ENCODE data around the gene PIWIL1.

PIWIL1 gene

GRCh38 chr12:130333341-130333740, 4.3 kb upstream of the PIWIL1 start:
- Histone ChIP-seq H3K36me3 (ENCODE audit: control insufficient read depth, insufficient read depth, low read length) (no peaks in the 10 kb centered on the region), H3K4me2 (ENCODE audit: low read length) (no peak overlapping the region), H3K79me2 (ENCODE audit: control insufficient read depth, insufficient read depth, low read length) (no peaks in the 10 kb centered on the region), H3K4me1 (ENCODE audit: control insufficient read depth, low read depth, low read length) (no peaks in the 10 kb centered on the region), H2BK5ac (ENCODE audit: low read length) (no peak overlapping the region), H4K8ac (ENCODE audit: low read depth, low read length) (no peak overlapping the region), H3K18ac (ENCODE audit: low read length) (no peak overlapping the region), H3K27me3 (ENCODE audit: insufficient read depth, low read length, poor library complexity) (no peaks in the 10 kb centered on the region), H3K27ac (ENCODE audit: low read depth, low read length) (no peak overlapping the region), H2BK15ac (replicated peaks; ENCODE audit: low read depth) (no peak overlapping the region), H3K23ac (ENCODE audit: low read length) (no peak overlapping the region), H3K4me3 (ENCODE audit: low read length) (no peak overlapping the region), H4K5ac (ENCODE audit: low read length) (no peak overlapping the region), H3K9ac (ENCODE audit: low read length) (no peak overlapping the region), H3K56ac (ENCODE audit: low read length) (no peak overlapping the region), H3K4ac (ENCODE audit: low read depth, low read length) (no peak overlapping the region), H2BK120ac (ENCODE audit: low read depth, low read length) (no peak overlapping the region), H2AK5ac (ENCODE audit: low read length) (no peak overlapping the region), H3K79me1 (ENCODE audit: low read length) (no peaks in the 10 kb centered on the region)
- peak; percentile 7 for DNase-seq
- WGBS (ENCODE audit: extremely low coverage, insufficient coverage, low lambda C conversion rate) = no CpG with 5 or more reads among the region's 10 CpGs

GRCh38 chr12:130334399-130334798, 3.3 kb upstream of the PIWIL1 start:
- Histone ChIP-seq H3K36me3 (ENCODE audit: control insufficient read depth, insufficient read depth, low read length) (no peaks in the 10 kb centered on the region), H3K9ac (ENCODE audit: low read length) (no peak overlapping the region), H3K79me2 (ENCODE audit: control insufficient read depth, insufficient read depth, low read length) (no peaks in the 10 kb centered on the region), H3K4me1 (ENCODE audit: control insufficient read depth, low read depth, low read length) (no peaks in the 10 kb centered on the region), H2BK120ac (ENCODE audit: low read depth, low read length) (no peak overlapping the region), H2BK5ac (ENCODE audit: low read length) (no peak overlapping the region), H2BK15ac (replicated peaks; ENCODE audit: low read depth) (no peak overlapping the region), H3K79me1 (ENCODE audit: low read length) (no peaks in the 10 kb centered on the region), H3K4ac (ENCODE audit: low read depth, low read length) (no peak overlapping the region), H3K27ac (ENCODE audit: low read depth, low read length) (no peak overlapping the region), H3K56ac (ENCODE audit: low read length) (no peak overlapping the region), H2AK5ac (ENCODE audit: low read length) (no peak overlapping the region), H4K5ac (ENCODE audit: low read length) (no peak overlapping the region), H3K4me3 (ENCODE audit: low read length) (no peak overlapping the region), H4K8ac (ENCODE audit: low read depth, low read length) (no peak overlapping the region), H3K23ac (ENCODE audit: low read length) (no peak overlapping the region), H3K4me2 (ENCODE audit: low read length) (no peak overlapping the region), H3K27me3 (ENCODE audit: insufficient read depth, low read length, poor library complexity) (no peaks in the 10 kb centered on the region), H3K18ac (ENCODE audit: low read length) (no peak overlapping the region)
- no peak for DNase-seq
- WGBS (ENCODE audit: extremely low coverage, insufficient coverage, low lambda C conversion rate) = 100% methylated on average over 1 of the region's 8 CpGs

GRCh38 chr12:130334937-130335336, 2.8 kb upstream of the PIWIL1 start:
- peak; percentile 57 for DNase-seq
- no peak overlapping the region for H4K5ac ChIP-seq (ENCODE audit: low read length)
- no peak overlapping the region for H2BK15ac ChIP-seq (replicated peaks; ENCODE audit: low read depth)
- no peak overlapping the region for H3K4ac ChIP-seq (ENCODE audit: low read depth, low read length)
- no peak overlapping the region for H3K9ac ChIP-seq (ENCODE audit: low read length)
- H3K36me3 ChIP-seq (ENCODE audit: control insufficient read depth, insufficient read depth, low read length) = no peaks in the 10 kb centered on the region
- no peak overlapping the region for H3K4me3 ChIP-seq (ENCODE audit: low read length)
- no peaks in the 10 kb centered on the region for H3K27me3 ChIP-seq (ENCODE audit: insufficient read depth, low read length, poor library complexity)
- H2BK5ac ChIP-seq (ENCODE audit: low read length) = no peak overlapping the region
- H3K4me1 ChIP-seq (ENCODE audit: control insufficient read depth, low read depth, low read length) = no peaks in the 10 kb centered on the region
- no peak overlapping the region for H3K4me2 ChIP-seq (ENCODE audit: low read length)
- no peak overlapping the region for H2BK120ac ChIP-seq (ENCODE audit: low read depth, low read length)
- H3K79me1 ChIP-seq (ENCODE audit: low read length) = no peaks in the 10 kb centered on the region
- H3K27ac ChIP-seq (ENCODE audit: low read depth, low read length) = no peak overlapping the region
- no peak overlapping the region for H3K56ac ChIP-seq (ENCODE audit: low read length)
- no peak overlapping the region for H4K8ac ChIP-seq (ENCODE audit: low read depth, low read length)
- no peak overlapping the region for H3K18ac ChIP-seq (ENCODE audit: low read length)
- no peak overlapping the region for H2AK5ac ChIP-seq (ENCODE audit: low read length)
- H3K79me2 ChIP-seq (ENCODE audit: control insufficient read depth, insufficient read depth, low read length) = no peaks in the 10 kb centered on the region
- H3K23ac ChIP-seq (ENCODE audit: low read length) = no peak overlapping the region
- WGBS (ENCODE audit: extremely low coverage, insufficient coverage, low lambda C conversion rate) = no CpG with 5 or more reads among the region's 15 CpGs

- no CpG with 5 or more reads among the region's 15 CpGs for WGBS (ENCODE audit: extremely low coverage, insufficient coverage, low lambda C conversion rate)
- H2AK5ac ChIP-seq (ENCODE audit: low read length) = no peak overlapping the region
- no peak overlapping the region for H2BK5ac ChIP-seq (ENCODE audit: low read length)
- H3K4me2 ChIP-seq (ENCODE audit: low read length) = no peak overlapping the region
- H3K4ac ChIP-seq (ENCODE audit: low read depth, low read length) = no peak overlapping the region
- H4K8ac ChIP-seq (ENCODE audit: low read depth, low read length) = no peak overlapping the region
- no peak overlapping the region for H2BK15ac ChIP-seq (replicated peaks; ENCODE audit: low read depth)
- H3K18ac ChIP-seq (ENCODE audit: low read length) = no peak overlapping the region
- peak; percentile 73 for DNase-seq
- H3K23ac ChIP-seq (ENCODE audit: low read length) = no peak overlapping the region
- no peak overlapping the region for H4K5ac ChIP-seq (ENCODE audit: low read length)
- H3K4me3 ChIP-seq (ENCODE audit: low read length) = no peak overlapping the region
- H3K36me3 ChIP-seq (ENCODE audit: control insufficient read depth, insufficient read depth, low read length) = no peaks in the 10 kb centered on the region
- no peaks in the 10 kb centered on the region for H3K27me3 ChIP-seq (ENCODE audit: insufficient read depth, low read length, poor library complexity)
- no peak overlapping the region for H3K9ac ChIP-seq (ENCODE audit: low read length)
- H3K79me1 ChIP-seq (ENCODE audit: low read length) = no peaks in the 10 kb centered on the region
- no peak overlapping the region for H3K27ac ChIP-seq (ENCODE audit: low read depth, low read length)
- H2BK120ac ChIP-seq (ENCODE audit: low read depth, low read length) = no peak overlapping the region
- H3K4me1 ChIP-seq (ENCODE audit: control insufficient read depth, low read depth, low read length) = no peaks in the 10 kb centered on the region
- no peak overlapping the region for H3K56ac ChIP-seq (ENCODE audit: low read length)
- H3K79me2 ChIP-seq (ENCODE audit: control insufficient read depth, insufficient read depth, low read length) = no peaks in the 10 kb centered on the region
These were observed 1.9 kb upstream of the PIWIL1 start for GRCh38 chr12:130335517-130336392.

- H3K18ac ChIP-seq (ENCODE audit: low read length) = no peak overlapping the region
- no peak overlapping the region for H3K27ac ChIP-seq (ENCODE audit: low read depth, low read length)
- no peaks in the 10 kb centered on the region for H3K36me3 ChIP-seq (ENCODE audit: control insufficient read depth, insufficient read depth, low read length)
- no peaks in the 10 kb centered on the region for H3K4me1 ChIP-seq (ENCODE audit: control insufficient read depth, low read depth, low read length)
- H3K9ac ChIP-seq (ENCODE audit: low read length) = no peak overlapping the region
- H3K79me1 ChIP-seq (ENCODE audit: low read length) = no peaks in the 10 kb centered on the region
- H4K8ac ChIP-seq (ENCODE audit: low read depth, low read length) = no peak overlapping the region
- DNase-seq = no peak
- no CpG with 5 or more reads among the region's 33 CpGs for WGBS (ENCODE audit: extremely low coverage, insufficient coverage, low lambda C conversion rate)
- H3K56ac ChIP-seq (ENCODE audit: low read length) = no peak overlapping the region
- H2BK120ac ChIP-seq (ENCODE audit: low read depth, low read length) = no peak overlapping the region
- H3K4ac ChIP-seq (ENCODE audit: low read depth, low read length) = no peak overlapping the region
- H2BK15ac ChIP-seq (replicated peaks; ENCODE audit: low read depth) = no peak overlapping the region
- no peak overlapping the region for H3K23ac ChIP-seq (ENCODE audit: low read length)
- H3K4me2 ChIP-seq (ENCODE audit: low read length) = no peak overlapping the region
- H2AK5ac ChIP-seq (ENCODE audit: low read length) = no peak overlapping the region
- no peak overlapping the region for H2BK5ac ChIP-seq (ENCODE audit: low read length)
- no peaks in the 10 kb centered on the region for H3K79me2 ChIP-seq (ENCODE audit: control insufficient read depth, insufficient read depth, low read length)
- H3K27me3 ChIP-seq (ENCODE audit: insufficient read depth, low read length, poor library complexity) = no peaks in the 10 kb centered on the region
- H4K5ac ChIP-seq (ENCODE audit: low read length) = no peak overlapping the region
- H3K4me3 ChIP-seq (ENCODE audit: low read length) = no peak overlapping the region
These were observed 782 bp upstream of the PIWIL1 start for GRCh38 chr12:130336723-130337487.

Measured in mesendoderm (in vitro differentiated cells).